H9 (cell line): ENCODE results near the gene KIAA1328. TPM values are rescaled to one million over a fixed set of nuclear protein-coding genes. Genes with fewer than 3 reads are reported as not detected.

Experiments
- DNase-seq: peaks from one replicate; pipeline ENCODE4 v3.0.0-alpha.2; 2017
- H2AFZ ChIP-seq: one replicate; pipeline ENCODE4 v1.6.1; 2013; ENCODE audit warnings: mild to moderate bottlenecking, low read length, control low read depth, moderate library complexity
- H2AK5ac ChIP-seq: 2 replicates; pipeline ENCODE4 v1.6.1; 2013; ENCODE audit warnings: low read length, control low read depth, mixed read lengths; ENCODE audit not compliant: insufficient read length
- H2BK120ac ChIP-seq: one replicate; pipeline ENCODE4 v1.6.1; 2013; ENCODE audit warnings: low read depth, mild to moderate bottlenecking, low read length, control low read depth, inconsistent platforms; ENCODE audit not compliant: poor library complexity, severe bottlenecking
- H2BK12ac ChIP-seq: 2 replicates; pipeline ENCODE4 v1.6.1; 2013; ENCODE audit warnings: low read length, control low read depth, mixed read lengths, low read depth; ENCODE audit not compliant: insufficient read length
- H2BK15ac ChIP-seq: 2 replicates; pipeline ENCODE4 v1.6.1; 2013; ENCODE audit warnings: low read depth, low read length, control low read depth
- H2BK20ac ChIP-seq: one replicate; pipeline ENCODE4 v1.6.1; 2013; ENCODE audit warnings: low read depth, mild to moderate bottlenecking, low read length, control low read depth, inconsistent platforms; ENCODE audit not compliant: poor library complexity, severe bottlenecking
- H2BK5ac ChIP-seq: 2 replicates; pipeline ENCODE4 v1.6.1; 2013; ENCODE audit warnings: low read length, control low read depth, mixed read lengths; ENCODE audit not compliant: insufficient read length
- H3K14ac ChIP-seq: 2 replicates; pipeline ENCODE4 v1.6.1; 2013; ENCODE audit warnings: low read length, control low read depth; ENCODE audit not compliant: insufficient read depth
- H3K18ac ChIP-seq: 2 replicates; pipeline ENCODE4 v1.6.1; 2013; ENCODE audit warnings: low read depth, mild to moderate bottlenecking, mixed read lengths, low read length, control low read depth; ENCODE audit not compliant: insufficient read length
- H3K23ac ChIP-seq: 2 replicates; pipeline ENCODE4 v1.6.1; 2013; ENCODE audit warnings: low read length, control low read depth, mixed read lengths, low read depth; ENCODE audit not compliant: insufficient read length
- H3K23me2 ChIP-seq: 2 replicates; pipeline ENCODE4 v1.6.1; 2013; ENCODE audit warnings: low read depth, mild to moderate bottlenecking, mixed read lengths, low read length, control low read depth; ENCODE audit not compliant: insufficient read length, poor library complexity, severe bottlenecking
- H3K27ac ChIP-seq: 2 replicates; pipeline ENCODE4 v1.5.1; 2013; ENCODE audit warnings: low read length, control low read depth, mixed read lengths, low read depth; ENCODE audit not compliant: insufficient read length
- H3K27me3 ChIP-seq: 2 replicates; pipeline ENCODE4 v1.6.1; 2013; ENCODE audit warnings: low read length, control low read depth, inconsistent platforms; ENCODE audit not compliant: insufficient read depth
- H3K4ac ChIP-seq: 2 replicates; pipeline ENCODE4 v1.6.1; 2013; ENCODE audit warnings: low read depth, mild to moderate bottlenecking, control low read depth, inconsistent platforms, low read length, moderate library complexity
- H3K4me1 ChIP-seq: 2 replicates; pipeline ENCODE4 v1.6.1; 2013; ENCODE audit warnings: low read length, control low read depth, inconsistent platforms; ENCODE audit not compliant: insufficient read depth
- H3K4me2 ChIP-seq: 2 replicates; pipeline ENCODE4 v1.6.1; 2013; ENCODE audit warnings: low read length, control low read depth, mixed read lengths; ENCODE audit not compliant: insufficient read length, insufficient read depth
- H3K56ac ChIP-seq: 2 replicates; pipeline ENCODE4 v1.6.1; 2013; ENCODE audit warnings: low read depth, mild to moderate bottlenecking, mixed read lengths, low read length, control low read depth; ENCODE audit not compliant: insufficient read length
- H3K79me1 ChIP-seq: 2 replicates; pipeline ENCODE4 v1.6.1; 2013; ENCODE audit warnings: low read depth, mild to moderate bottlenecking, moderate library complexity, low read length, control low read depth, inconsistent platforms; ENCODE audit not compliant: insufficient read depth, poor library complexity, severe bottlenecking
- H3K79me2 ChIP-seq: 2 replicates; pipeline ENCODE4 v1.6.1; 2013; ENCODE audit warnings: low read length, control low read depth, inconsistent platforms; ENCODE audit not compliant: insufficient read depth
- H3K9ac ChIP-seq: 2 replicates; pipeline ENCODE4 v1.6.1; 2013; ENCODE audit warnings: low read length, control low read depth, mixed read lengths; ENCODE audit not compliant: insufficient read length; ENCODE audit errors: extremely low read depth
- H3K9me3 ChIP-seq: one replicate; pipeline ENCODE4 v1.6.1; 2013; ENCODE audit warnings: low read depth, low read length, inconsistent platforms; ENCODE audit not compliant: control insufficient read depth
- H3T11ph ChIP-seq: one replicate; pipeline ENCODE4 v1.6.1; 2013; ENCODE audit warnings: mild to moderate bottlenecking, low read length, control low read depth, inconsistent platforms
- H4K20me1 ChIP-seq: one replicate; pipeline ENCODE4 v1.6.1; 2013; ENCODE audit not compliant: control insufficient read depth, insufficient read length, insufficient read depth
- H4K5ac ChIP-seq: 2 replicates; pipeline ENCODE4 v1.6.1; 2013; ENCODE audit warnings: low read depth, mild to moderate bottlenecking, mixed read lengths, low read length, control low read depth; ENCODE audit not compliant: insufficient read length
- H4K8ac ChIP-seq: replicated peaks from 2 replicates; pipeline ENCODE4 v1.6.1; 2013; ENCODE audit warnings: low read length, control low read depth, mixed read lengths, low read depth; ENCODE audit not compliant: insufficient read length
- H4K91ac ChIP-seq: 2 replicates; pipeline ENCODE4 v1.6.1; 2013; ENCODE audit warnings: low read depth, mild to moderate bottlenecking, moderate library complexity, mixed read lengths, low read length, control low read depth; ENCODE audit not compliant: insufficient read length
- H3K27ac Mint-ChIP-seq, 3 experiments: 2 replicates in 2 of 3; 3 replicates in 1 of 3; pipeline ENCODE4 v1.8.0; 2020 to 2021; ENCODE audit warnings: mixed read lengths in 3 of 3, mild to moderate bottlenecking in 1 of 3, moderate library complexity in 1 of 3
- H3K27me3 Mint-ChIP-seq: 2 replicates; pipeline ENCODE4 v1.8.0; 2021; ENCODE audit warnings: low read depth, mild to moderate bottlenecking, moderate library complexity, mixed read lengths
- H3K36me3 Mint-ChIP-seq, 3 experiments: 2 replicates in 2 of 3; 3 replicates in 1 of 3; pipeline ENCODE4 v1.8.0; 2020 to 2021; ENCODE audit warnings: low read depth in 3 of 3, mixed read lengths in 3 of 3; ENCODE audit not compliant: insufficient read depth in 1 of 3
- H3K4me1 Mint-ChIP-seq, 2 experiments: 2 replicates each; pipeline ENCODE4 v1.8.0; 2020; ENCODE audit warnings: mixed read lengths in 2 of 2
- H3K4me3 Mint-ChIP-seq, 2 experiments: 2 replicates in 1 of 2; 3 replicates in 1 of 2; pipeline ENCODE4 v1.8.0; 2020 to 2021; ENCODE audit warnings: mild to moderate bottlenecking in 2 of 2, mixed read lengths in 2 of 2, moderate library complexity in 1 of 2
- H3K9me3 Mint-ChIP-seq, 2 experiments: 2 replicates in 1 of 2; 3 replicates in 1 of 2; pipeline ENCODE4 v1.8.0; 2020; ENCODE audit warnings: mild to moderate bottlenecking in 2 of 2, mixed read lengths in 2 of 2, moderate library complexity in 1 of 2
- CTCF ChIP-seq: fragments of 200-600 bp; sonication (generic); conservative IDR thresholded peaks from 3 replicates; pipeline ENCODE4 v1.8.0; 2021; ENCODE audit warnings: antibody characterized with exemption, mild to moderate bottlenecking
- WGBS: extraction: QIAGEN DNeasy Blood & Tissue Kit; methylation state at CpG from one replicate; pipeline ENCODE4 v1.1.7; 2013; ENCODE audit warnings: missing lambda C conversion rate, low lambda C conversion rate, mixed read lengths; ENCODE audit not compliant: insufficient read length; ENCODE audit errors: extremely low coverage; 5-methylcytosine and 5-hydroxymethylcytosine counted together
- total RNA-seq: library from RNA; stranded (reverse); gene quantifications from 2 replicates; pipeline ENCODE4 v1.2.1, GENCODE V29; 2021

Gene KIAA1328
- total RNA-seq, 1 experiment from 2014 or later, result 4.9 TPM

DNA sequence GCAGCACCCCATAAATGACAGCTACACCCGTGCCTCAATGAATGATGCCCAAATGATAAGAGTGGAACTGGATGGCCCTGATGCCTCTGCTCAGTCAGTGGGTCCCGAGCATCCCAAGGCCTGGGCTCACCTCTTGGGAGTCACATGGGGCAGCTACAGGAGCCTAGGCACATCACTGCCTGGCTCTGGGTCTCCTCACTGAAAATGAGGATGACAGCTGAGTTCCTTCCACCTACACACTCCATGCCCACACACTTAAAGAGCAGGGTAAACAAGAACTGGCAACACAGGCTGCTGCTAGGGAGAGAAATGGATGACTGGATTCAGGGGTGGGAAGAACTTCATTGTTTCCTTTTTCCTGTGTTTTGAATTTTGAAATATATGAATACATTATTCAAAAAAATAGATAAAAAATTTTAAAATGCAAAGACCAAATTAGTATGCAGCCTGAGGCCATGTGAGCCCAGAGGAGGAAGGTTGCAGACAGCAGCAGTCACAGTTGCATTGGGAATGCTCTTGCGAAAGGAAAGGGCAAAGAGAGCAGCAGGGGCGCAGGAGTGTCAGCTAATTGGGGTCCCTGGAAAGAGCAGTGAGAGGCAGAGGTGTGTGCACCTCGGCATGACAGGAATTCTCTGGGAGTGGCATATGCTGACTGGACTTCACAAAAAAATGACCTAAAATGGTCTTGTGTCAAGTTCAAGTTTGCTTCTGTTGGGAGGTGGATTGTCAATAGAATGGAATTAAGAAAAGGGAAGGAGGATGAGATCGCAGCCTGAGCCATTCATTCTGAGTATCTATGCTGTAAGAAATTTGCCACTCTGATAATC is 409.6 kb downstream of the KIAA1328 start:
- Histone ChIP-seq H3K79me1 (no peaks in the 10 kb centered on the region), H2BK15ac (no peak overlapping the region), H2BK5ac (no peak overlapping the region), H3K79me2 (no peaks in the 10 kb centered on the region), H3K18ac (no peak overlapping the region), H3K9me3 (no peaks in the 10 kb centered on the region), H3K14ac (no peak overlapping the region; the same call in 1 of the 2 replicates), H2BK20ac (no peak overlapping the region), H4K20me1 (no peaks in the 10 kb centered on the region), H3K9ac (no peak overlapping the region), H4K8ac (no peak overlapping the region), H3K4me2 (no peak overlapping the region), H4K91ac (no peak overlapping the region), H2AK5ac (no peak overlapping the region), H2BK120ac (no peak overlapping the region), H3K56ac (no peak overlapping the region), H3K27me3 (no peaks in the 10 kb centered on the region), H3K4ac (no peak overlapping the region), H3K27ac (no peak overlapping the region), H2BK12ac (no peak overlapping the region), H2AFZ (no peak overlapping the region), H3K23ac (no peak overlapping the region), H3K23me2 (no peaks in the 10 kb centered on the region), H3T11ph (no peak overlapping the region), H4K5ac (no peak overlapping the region), H3K4me1 (no peaks in the 10 kb centered on the region)
- Mint-ChIP-seq H3K4me1 (peaks cover under 1 to 2% of the 10 kb centered on the region in 2 experiments; a peak in 3 of 4 replicates), H3K27ac (no peak overlapping the region), H3K27me3 (peaks cover 32% of the 10 kb centered on the region), H3K36me3 (no peaks in the 10 kb centered on the region), H3K4me3 (no peak overlapping the region), H3K9me3 (no peaks in the 10 kb centered on the region)
- TF ChIP-seq CTCF, result no peak
- DNase-seq, result no peak
- WGBS, result no CpG with 5 or more reads among the region's 6 CpGs
